Parathyroid adenoma (tissue), 2 donors: ENCODE results near the gene CCDC6.
A peak's percentile ranks its signal among the peaks of the same experiment; 100 is the strongest.

ENCODE experiments used
- H2AFZ ChIP-seq: fragments of 300-600 bp; sonication (generic); one replicate; pipeline ENCODE4 v1.7.0; 2017; ENCODE audit warnings: antibody characterized with exemption, mild to moderate bottlenecking
- H3K27ac ChIP-seq: fragments of 300-600 bp; sonication (generic); one replicate; pipeline ENCODE4 v1.7.0; 2017
- H3K27me3 ChIP-seq: fragments of 300-600 bp; sonication (generic); one replicate; pipeline ENCODE4 v1.7.0; 2017; ENCODE audit warnings: low read length; ENCODE audit not compliant: control insufficient read depth, insufficient read depth
- H3K36me3 ChIP-seq: fragments of 300-600 bp; sonication (generic); one replicate; pipeline ENCODE4 v1.7.0; 2017; ENCODE audit warnings: low read length; ENCODE audit not compliant: control insufficient read depth, insufficient read depth
- H3K4me1 ChIP-seq: fragments of 300-600 bp; sonication (generic); one replicate; pipeline ENCODE4 v1.7.0; 2017; ENCODE audit warnings: control low read depth
- H3K4me2 ChIP-seq: fragments of 300-600 bp; sonication (generic); one replicate; pipeline ENCODE4 v1.7.0; 2017; ENCODE audit warnings: low read length
- H3K4me3 ChIP-seq: fragments of 300-600 bp; sonication (generic); one replicate; pipeline ENCODE4 v1.7.0; 2017; ENCODE audit warnings: low read depth, low read length
- H3K79me2 ChIP-seq: fragments of 300-600 bp; sonication (generic); one replicate; pipeline ENCODE4 v1.7.0; 2017; ENCODE audit warnings: control low read depth
- H3K9ac ChIP-seq: fragments of 300-600 bp; sonication (generic); one replicate; pipeline ENCODE4 v1.7.0; 2017; ENCODE audit warnings: mild to moderate bottlenecking
- H3K9me3 ChIP-seq: fragments of 300-600 bp; sonication (generic); one replicate; pipeline ENCODE4 v1.7.0; 2017; ENCODE audit warnings: low read length; ENCODE audit not compliant: control insufficient read depth
- TF ChIP-seq, protein P1 (sequence below): fragments of 300-600 bp; sonication (generic); IDR thresholded peaks from one replicate; pipeline ENCODE4 v1.7.0; 2017; ENCODE audit warnings: antibody characterized with exemption, mild to moderate bottlenecking
- donor health status: primary hyperparathyroidism.

The CCDC6 gene

DNA sequence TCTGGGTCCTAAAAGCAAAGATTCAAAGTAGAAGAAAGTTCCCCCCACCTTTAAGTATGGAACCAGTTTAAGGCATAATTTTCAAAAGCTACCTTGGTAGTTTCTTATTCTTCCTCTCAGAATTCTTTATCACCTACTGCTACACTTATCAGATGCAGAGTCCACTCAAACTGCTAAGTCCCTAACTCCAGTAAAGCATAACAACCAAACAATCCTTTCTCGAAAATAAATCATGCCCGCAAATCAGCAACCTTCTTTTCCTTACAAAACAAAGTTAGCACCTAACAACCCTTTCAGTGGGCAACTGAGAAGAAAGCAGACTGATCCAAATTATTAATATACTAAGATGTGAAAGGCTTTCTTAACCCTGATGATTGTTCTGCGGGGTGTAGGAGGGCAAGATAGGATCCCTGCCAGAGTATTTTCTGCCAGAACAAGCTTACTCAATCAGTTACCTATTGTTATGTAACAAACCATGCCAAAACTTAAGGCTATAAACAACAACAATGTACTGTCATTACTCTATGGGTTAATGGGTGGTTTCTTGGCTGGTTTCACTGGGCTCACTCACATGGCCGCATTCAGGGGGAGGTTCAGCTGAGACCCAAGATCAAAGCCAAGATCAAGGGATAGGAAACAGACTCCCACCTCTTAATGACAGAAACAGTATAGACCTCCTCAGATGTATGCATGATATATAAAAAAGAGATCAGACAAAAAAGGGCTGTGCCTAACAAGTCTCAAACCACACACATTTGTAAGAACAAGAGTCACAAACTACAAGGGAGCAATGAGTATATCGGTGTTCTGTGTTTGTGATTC is 42.0 kb downstream of the CCDC6 start:
- Histone ChIP-seq H3K27ac (peak overlapping the region; percentile 52), H3K36me3 (no peaks in the 10 kb centered on the region), H3K27me3 (no peaks in the 10 kb centered on the region), H3K4me2 (peak overlapping the region; percentile 48), H3K79me2 (peaks cover 16% of the 10 kb centered on the region), H2AFZ (peak overlapping the region; percentile 18), H3K9me3 (no peaks in the 10 kb centered on the region), H3K9ac (no peak overlapping the region), H3K4me1 (peaks cover 18% of the 10 kb centered on the region), H3K4me3 (peak overlapping the region; percentile 11)
- TF ChIP-seq, protein P1, sequence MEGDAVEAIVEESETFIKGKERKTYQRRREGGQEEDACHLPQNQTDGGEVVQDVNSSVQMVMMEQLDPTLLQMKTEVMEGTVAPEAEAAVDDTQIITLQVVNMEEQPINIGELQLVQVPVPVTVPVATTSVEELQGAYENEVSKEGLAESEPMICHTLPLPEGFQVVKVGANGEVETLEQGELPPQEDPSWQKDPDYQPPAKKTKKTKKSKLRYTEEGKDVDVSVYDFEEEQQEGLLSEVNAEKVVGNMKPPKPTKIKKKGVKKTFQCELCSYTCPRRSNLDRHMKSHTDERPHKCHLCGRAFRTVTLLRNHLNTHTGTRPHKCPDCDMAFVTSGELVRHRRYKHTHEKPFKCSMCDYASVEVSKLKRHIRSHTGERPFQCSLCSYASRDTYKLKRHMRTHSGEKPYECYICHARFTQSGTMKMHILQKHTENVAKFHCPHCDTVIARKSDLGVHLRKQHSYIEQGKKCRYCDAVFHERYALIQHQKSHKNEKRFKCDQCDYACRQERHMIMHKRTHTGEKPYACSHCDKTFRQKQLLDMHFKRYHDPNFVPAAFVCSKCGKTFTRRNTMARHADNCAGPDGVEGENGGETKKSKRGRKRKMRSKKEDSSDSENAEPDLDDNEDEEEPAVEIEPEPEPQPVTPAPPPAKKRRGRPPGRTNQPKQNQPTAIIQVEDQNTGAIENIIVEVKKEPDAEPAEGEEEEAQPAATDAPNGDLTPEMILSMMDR: no peak

DNA sequence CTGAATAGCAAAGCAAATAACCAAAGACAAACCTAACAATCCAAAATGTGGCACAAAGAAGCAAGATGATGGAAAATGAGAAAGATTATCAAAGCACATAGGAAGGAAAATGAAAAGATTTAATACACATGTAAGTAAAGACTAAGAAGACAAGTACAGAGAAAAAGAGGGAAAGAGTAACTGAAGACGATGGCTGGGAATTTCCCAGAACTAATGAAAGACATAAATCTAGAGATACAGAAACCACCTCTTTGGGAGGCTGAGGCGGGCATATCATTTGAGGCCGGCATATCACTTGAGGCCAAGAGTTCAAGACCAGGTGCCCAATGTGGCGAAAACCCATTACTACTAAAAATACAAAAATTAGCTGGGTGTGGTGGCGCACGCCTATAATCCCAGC is 46.8 kb downstream of the CCDC6 start:
- no peak overlapping the region for H3K27ac ChIP-seq
- no peaks in the 10 kb centered on the region for H3K36me3 ChIP-seq
- H2AFZ ChIP-seq: no peak overlapping the region
- peaks cover 44% of the 10 kb centered on the region for H3K79me2 ChIP-seq
- H3K9me3 ChIP-seq: no peaks in the 10 kb centered on the region
- TF ChIP-seq, protein P1: no peak
- H3K27me3 ChIP-seq: no peaks in the 10 kb centered on the region
- H3K4me2 ChIP-seq: no peak overlapping the region
- no peak overlapping the region for H3K4me3 ChIP-seq
- no peak overlapping the region for H3K9ac ChIP-seq
- peaks cover 16% of the 10 kb centered on the region for H3K4me1 ChIP-seq

DNA sequence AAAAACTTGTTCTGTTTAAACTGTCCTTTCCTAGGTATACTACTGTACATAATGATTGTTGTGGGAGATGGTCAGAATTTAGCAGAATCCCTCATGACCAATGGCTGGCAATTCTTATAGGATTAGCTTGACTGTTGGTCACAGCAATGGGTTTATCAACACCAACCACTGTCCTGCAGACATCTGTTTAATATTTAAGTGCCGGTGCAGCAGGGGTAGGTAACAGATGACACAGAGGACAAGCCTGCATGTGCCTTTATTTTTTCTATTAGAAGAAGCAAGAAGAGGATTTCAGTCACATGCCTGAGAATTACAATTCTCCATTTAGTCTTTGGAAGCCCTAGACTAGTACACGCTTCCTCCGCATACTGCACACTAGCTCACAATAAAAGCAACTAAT is 48.4 kb downstream of the CCDC6 start:
- H3K27ac ChIP-seq: no peak overlapping the region
- no peak overlapping the region for H3K9ac ChIP-seq
- no peak overlapping the region for H2AFZ ChIP-seq
- H3K4me2 ChIP-seq: no peak overlapping the region
- peaks cover 55% of the 10 kb centered on the region for H3K79me2 ChIP-seq
- no peaks in the 10 kb centered on the region for H3K36me3 ChIP-seq
- H3K4me1 ChIP-seq: peaks cover 13% of the 10 kb centered on the region
- H3K9me3 ChIP-seq: no peaks in the 10 kb centered on the region
- TF ChIP-seq, protein P1: no peak
- no peak overlapping the region for H3K4me3 ChIP-seq
- no peaks in the 10 kb centered on the region for H3K27me3 ChIP-seq

DNA sequence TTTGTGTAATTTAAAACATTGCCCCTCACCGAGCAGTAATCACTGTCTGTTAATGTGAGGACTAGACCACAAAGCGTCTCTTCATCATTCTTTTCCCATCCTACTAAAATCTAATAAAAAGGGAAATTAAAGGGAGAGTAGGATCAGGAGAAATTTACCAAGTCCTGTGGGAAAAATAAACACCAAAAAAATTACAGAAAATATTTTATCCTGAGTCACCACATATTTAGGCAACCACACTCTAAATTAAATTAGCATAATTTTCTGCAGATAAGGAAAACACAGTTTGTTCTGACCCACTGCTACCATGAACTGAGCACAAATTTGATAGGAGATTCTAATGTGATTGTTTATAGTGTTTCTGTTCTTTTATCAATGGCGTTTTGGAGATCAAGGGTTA is 49.3 kb downstream of the CCDC6 start:
- no peak overlapping the region for H3K4me3 ChIP-seq
- H3K27ac ChIP-seq: no peak overlapping the region
- TF ChIP-seq, protein P1: no peak

DNA sequence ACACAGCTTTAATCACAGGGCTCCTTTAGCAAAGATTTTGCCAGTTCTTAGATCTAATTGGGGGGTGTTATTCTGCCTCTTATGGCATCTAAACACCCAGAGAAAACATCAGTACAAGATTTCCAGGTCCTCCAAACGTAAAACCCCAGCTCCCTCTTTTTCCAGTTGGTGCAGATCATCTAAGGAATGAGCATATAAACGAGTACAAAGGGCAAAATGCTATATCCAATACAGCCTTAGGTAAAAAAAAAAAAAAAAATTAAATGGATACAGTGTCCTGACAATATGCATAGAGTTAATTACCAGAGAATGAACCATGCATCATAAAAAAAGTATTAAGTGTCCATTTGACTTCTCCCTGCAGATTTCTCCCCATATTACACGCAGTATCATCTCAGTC is 50.3 kb downstream of the CCDC6 start:
- TF ChIP-seq, protein P1: no peak
- H3K9me3 ChIP-seq: no peaks in the 10 kb centered on the region
- no peak overlapping the region for H3K4me2 ChIP-seq
- peaks cover 56% of the 10 kb centered on the region for H3K79me2 ChIP-seq
- no peaks in the 10 kb centered on the region for H3K27me3 ChIP-seq
- no peaks in the 10 kb centered on the region for H3K36me3 ChIP-seq
- no peak overlapping the region for H3K9ac ChIP-seq
- peaks cover 19% of the 10 kb centered on the region for H3K4me1 ChIP-seq
- no peak overlapping the region for H2AFZ ChIP-seq
- H3K27ac ChIP-seq: no peak overlapping the region
- no peak overlapping the region for H3K4me3 ChIP-seq

More for the DNA sequence above, 49.3 kb downstream of the CCDC6 start:
- Histone ChIP-seq H3K27me3 (no peaks in the 10 kb centered on the region), H3K36me3 (no peaks in the 10 kb centered on the region), H3K9me3 (no peaks in the 10 kb centered on the region), H3K9ac (no peak overlapping the region), H3K4me2 (no peak overlapping the region), H3K79me2 (peaks cover 56% of the 10 kb centered on the region), H2AFZ (no peak overlapping the region), H3K4me1 (peaks cover 19% of the 10 kb centered on the region)
